COLO668 (cell line): ENCODE results near the gene MARCHF5.

Experiments
- DNase-seq: peaks from one replicate; lab custom pipeline; 2025; ENCODE audit not compliant: unreplicated experiment; lab: John Stamatoyannopoulos, UW

The MARCHF5 gene

GRCh38 chr10:92290837-92291615, at the start of gene MARCHF5, which contains the start of gene CPEB3:
Gene MARCHF5 (plus strand): TSS chr10:92291167. CDS start chr10:92291495, 328 bp downstream.
Gene CPEB3 (minus strand): TSS chr10:92291078. CDS start chr10:92240350, 50,728 bp downstream.
- DNase-seq, result peak; percentile 94

GRCh38 chr10:92241501-92241900, 49.5 kb upstream of the MARCHF5 start:
- DNase-seq, result no peak

- no peak for DNase-seq
Measured at GRCh38 chr10:92242380-92242779, 48.6 kb upstream of the MARCHF5 start.

DNA sequence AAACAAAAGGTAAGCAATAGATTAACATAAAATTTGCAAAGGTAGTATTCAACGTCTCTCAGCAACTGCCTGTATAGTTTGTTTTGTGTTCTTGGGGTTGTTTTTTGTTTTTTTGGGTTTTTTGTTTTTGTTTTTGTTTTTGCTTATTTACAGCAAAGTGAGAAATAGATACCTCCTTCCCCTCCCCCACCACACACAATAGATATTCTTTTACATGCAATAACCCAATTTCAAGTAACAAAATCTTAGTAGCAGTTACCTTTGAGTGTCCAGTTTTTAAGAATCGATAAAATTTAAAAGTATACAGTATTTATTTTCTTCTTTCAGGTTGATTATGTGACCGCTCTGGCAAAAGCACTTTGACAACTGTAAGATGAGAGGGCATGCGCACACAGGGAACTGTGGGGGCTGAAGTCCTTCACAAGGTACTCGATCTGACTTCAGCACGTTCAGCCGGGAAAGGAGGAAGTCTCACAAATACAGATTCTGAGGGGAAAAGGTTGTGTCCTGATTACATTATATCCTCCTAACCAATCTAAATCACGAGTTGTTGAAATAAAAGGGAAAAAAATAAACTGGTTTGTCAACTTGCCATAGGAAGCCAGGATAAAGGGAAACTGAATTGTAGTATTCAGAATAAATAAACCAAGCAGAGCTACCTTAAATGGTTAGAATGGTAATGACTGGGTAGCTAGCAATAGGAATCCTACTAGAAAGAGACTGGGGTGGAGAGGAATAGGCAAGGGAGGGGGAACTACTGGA, 47.9 kb upstream of the MARCHF5 start:
- peak; percentile 45 for DNase-seq

- no peak for DNase-seq
Measured at GRCh38 chr10:92244796-92245195, 46.2 kb upstream of the MARCHF5 start.

DNA sequence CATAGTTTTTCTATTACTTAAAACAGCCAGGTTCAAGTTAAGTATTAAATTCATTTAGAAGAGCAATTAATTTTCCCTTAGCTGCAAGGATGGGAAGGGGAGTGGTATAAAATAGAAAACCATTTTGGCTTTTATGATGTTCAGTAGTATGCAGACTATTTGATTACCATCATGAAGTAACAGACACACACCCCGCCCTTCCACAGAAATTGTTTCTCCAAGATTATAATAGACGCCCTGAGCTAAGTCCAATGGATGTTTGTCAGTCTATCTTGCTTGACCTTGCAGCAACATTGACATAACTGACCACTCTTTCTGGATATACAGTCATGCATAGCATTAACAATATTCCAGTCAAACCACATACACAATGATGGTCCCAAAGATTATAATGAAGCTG, 42.4 kb upstream of the MARCHF5 start:
- no peak for DNase-seq

- no peak for DNase-seq
Measured at GRCh38 chr10:92263396-92263795, 27.6 kb upstream of the MARCHF5 start.

- no peak for DNase-seq
Measured at GRCh38 chr10:92264249-92264648, 26.7 kb upstream of the MARCHF5 start.

- no peak for DNase-seq
Measured at GRCh38 chr10:92265687-92266258, 25.2 kb upstream of the MARCHF5 start.

DNA sequence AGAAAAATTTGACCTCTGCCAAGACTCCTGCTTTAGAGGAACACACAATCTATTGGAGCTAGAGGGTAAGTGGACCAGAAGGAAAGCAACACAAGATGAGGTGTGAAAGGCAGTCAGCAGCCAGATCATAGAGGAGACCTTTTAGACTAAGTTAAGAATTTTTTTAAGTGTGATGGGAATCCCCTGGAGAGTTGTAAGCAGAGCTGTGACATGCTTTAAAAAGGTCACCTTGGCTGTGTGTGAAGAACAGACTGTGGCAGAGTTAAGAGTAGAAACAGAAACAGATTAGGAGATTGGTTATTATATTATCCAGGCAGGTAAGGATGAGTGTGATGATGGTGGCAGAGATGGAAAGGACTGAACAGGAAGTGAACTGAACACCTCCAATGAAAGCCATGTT, 23.6 kb upstream of the MARCHF5 start:
- DNase-seq, result no peak

GRCh38 chr10:92268748-92269147, 22.2 kb upstream of the MARCHF5 start:
- no peak for DNase-seq

GRCh38 chr10:92274071-92274470, 16.9 kb upstream of the MARCHF5 start:
- no peak for DNase-seq

- no peak for DNase-seq
Measured at GRCh38 chr10:92278996-92279696, 11.8 kb upstream of the MARCHF5 start.

DNA sequence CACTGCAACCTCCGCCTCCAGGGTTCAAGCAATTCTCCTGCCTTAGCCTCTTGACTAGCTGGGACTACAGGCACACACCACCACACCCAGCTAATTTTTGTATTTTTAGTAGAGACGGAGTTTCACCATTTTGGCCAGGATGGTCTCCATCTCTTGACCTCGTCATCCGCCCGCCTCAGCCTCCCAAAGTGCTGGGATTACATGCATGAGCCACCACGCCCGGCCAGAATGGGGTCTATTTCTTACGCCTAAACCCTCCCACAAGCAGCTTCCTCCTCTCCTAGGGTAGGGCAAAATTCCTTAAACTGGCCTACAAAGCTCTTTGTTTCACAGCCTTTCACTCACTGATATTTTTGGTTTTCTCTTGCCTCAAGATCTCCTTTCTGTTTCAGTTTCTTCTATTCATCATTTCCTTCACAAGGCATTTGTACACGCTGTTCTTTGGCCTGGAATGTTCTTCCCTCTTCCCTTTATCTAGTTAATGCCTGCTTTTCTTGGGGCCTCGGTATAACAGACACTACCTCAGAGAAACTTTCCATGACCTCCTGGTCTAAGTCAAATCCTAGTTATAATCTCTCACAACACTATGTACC, 6.8 kb upstream of the MARCHF5 start:
- no peak for DNase-seq

- DNase-seq, result peak; percentile 70
Measured at GRCh38 chr10:92290076-92290836, 711 bp upstream of the MARCHF5 start.

- no peak for DNase-seq
Measured at GRCh38 chr10:92291616-92291865, 574 bp downstream of the MARCHF5 start.

- DNase-seq, result peak; percentile 23
Measured at GRCh38 chr10:92291921-92292845, 1.2 kb downstream of the MARCHF5 start.

GRCh38 chr10:92298487-92298886, 7.5 kb downstream of the MARCHF5 start:
- no peak for DNase-seq

GRCh38 chr10:92303096-92303495, 12.1 kb downstream of the MARCHF5 start:
- DNase-seq, result no peak
